Measurements from ENCODE around the gene SLC30A5. TPM values are rescaled to one million over a fixed set of nuclear protein-coding genes. Genes with fewer than 3 reads are reported as not detected.
"Not testable (repeated sequence)": the region's sequence is repeated elsewhere in the genome, so short reads cannot be mapped to it uniquely, and the experiment has no call there.

Gene SLC30A5
- total RNA-seq, 1 experiment from 2014 or later: 85.6 TPM

- DNase-seq (ENCODE audit: low read depth): no peak
Measured at GRCh38 chr5:69105996-69106906, 12.4 kb downstream of the SLC30A5 start.

- DNase-seq (ENCODE audit: low read depth): not testable (repeated sequence)
Measured at GRCh38 chr5:69108367-69108766, 14.6 kb downstream of the SLC30A5 start.

GRCh38 chr5:69113851-69114250, 20.0 kb downstream of the SLC30A5 start:
- no peak for DNase-seq (ENCODE audit: low read depth)

DNA sequence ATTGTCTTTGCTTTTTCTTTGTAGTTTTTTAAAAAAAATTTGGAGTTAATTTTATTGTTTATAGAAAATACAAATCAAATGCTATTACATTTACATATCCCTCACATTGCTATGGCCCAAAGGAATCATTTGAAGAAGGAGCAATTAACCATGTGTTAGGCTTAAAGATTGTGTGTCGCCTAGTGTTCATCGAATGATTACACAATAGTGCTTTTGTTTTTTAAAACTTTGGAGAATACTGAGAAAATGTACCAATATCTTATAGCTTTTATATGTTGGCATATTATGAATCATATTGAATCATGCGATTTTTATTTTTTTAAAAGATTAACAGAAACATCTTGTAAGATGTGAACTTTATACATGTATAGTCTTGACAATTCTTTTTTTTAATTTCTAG, 21.7 kb downstream of the SLC30A5 start:
- no peak for DNase-seq (ENCODE audit: low read depth)

DNA sequence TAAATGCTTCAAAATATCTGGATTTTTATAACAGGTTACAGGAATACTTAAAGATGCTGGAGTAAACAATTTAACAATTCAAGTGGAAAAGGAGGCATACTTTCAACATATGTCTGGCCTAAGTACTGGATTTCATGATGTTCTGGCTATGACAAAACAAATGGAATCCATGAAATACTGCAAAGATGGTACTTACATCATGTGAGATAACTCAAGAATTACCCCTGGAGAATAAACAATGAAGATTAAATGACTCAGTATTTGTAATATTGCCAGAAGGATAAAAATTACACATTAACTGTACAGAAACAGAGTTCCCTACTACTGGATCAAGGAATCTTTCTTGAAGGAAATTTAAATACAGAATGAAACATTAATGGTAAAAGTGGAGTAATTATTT, 35.6 kb downstream of the SLC30A5 start:
- peak; percentile 62 for DNase-seq (ENCODE audit: low read depth)

DNA sequence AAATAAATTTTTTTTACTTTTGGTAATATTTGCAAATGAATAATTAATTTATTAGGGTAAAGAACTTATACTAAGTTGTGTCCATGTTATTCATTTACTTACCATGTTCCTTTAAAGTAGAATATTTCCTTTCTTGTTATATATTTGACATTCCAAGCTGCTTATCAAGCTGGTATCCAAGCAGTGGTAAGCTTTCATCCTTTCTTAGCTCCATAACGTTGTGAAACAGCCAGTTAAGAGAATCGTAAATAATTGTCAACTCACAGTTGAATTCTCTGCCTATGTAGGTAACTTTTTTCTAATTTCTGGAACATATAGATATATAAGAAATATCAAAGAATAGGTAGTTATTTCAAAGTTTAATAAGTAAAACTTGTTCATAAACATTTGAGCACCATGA, 36.4 kb downstream of the SLC30A5 start:
- no peak for DNase-seq (ENCODE audit: low read depth)

DNA sequence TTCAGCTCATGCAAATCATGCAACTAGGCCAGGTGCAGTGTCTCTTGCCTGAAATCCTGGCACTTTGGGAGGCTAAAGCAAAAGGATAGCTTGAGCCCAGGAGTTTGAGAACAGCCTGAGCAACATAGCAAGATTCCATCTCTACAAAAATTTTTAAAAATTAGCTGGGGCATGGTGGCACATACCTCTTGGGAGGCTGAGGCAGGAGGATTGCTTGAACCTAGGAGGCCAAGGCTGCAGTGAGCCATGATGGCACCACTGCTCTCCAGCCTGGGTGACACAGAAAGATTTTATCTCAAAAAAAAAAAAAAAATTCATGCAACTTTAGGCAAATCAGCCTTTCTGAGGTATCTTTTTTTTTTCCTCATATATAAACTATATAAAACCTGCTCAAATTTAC, 37.5 kb downstream of the SLC30A5 start:
- DNase-seq (ENCODE audit: low read depth): no peak

GRCh38 chr5:69134126-69134525, 40.3 kb downstream of the SLC30A5 start:
- no peak for DNase-seq (ENCODE audit: low read depth)

DNA sequence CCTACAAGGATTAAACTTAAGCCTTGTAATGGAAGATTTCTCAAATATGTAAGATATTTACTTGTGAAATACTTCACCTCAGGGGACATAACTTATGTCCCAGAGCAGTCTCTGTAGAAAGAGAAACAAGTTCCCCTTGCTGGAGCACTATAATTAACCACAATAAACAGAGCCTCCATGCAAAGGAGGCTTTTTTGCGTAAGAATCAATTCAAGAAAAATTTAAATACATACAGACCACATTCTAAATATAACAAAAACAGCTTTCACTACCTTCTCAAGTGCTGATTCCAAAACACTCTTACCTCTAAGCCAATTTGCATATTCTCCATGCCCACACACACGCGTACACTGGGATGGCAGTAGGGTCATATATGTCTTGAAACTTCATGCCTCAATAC, 42.5 kb downstream of the SLC30A5 start:
- no peak for DNase-seq (ENCODE audit: low read depth)

DNA sequence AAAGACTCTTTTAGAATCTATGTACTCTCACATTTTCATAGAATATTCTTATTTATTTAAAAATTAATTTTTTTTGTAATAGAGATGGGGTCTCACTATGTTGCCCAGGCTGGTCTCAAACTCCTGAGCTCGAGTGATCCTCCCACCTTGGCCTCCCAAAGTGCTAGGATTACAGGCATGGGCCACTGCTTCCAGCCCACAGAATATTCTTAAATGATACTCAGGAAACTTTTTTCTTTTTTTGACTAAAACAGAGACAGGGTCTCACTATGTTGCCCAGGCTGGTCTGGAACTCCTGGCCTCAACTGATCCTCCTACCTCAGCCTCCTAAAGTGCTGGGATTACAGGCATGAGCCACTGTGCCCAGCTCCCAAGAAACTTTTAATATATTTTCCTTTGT, 43.4 kb downstream of the SLC30A5 start:
- DNase-seq (ENCODE audit: low read depth): not testable (repeated sequence)

DNA sequence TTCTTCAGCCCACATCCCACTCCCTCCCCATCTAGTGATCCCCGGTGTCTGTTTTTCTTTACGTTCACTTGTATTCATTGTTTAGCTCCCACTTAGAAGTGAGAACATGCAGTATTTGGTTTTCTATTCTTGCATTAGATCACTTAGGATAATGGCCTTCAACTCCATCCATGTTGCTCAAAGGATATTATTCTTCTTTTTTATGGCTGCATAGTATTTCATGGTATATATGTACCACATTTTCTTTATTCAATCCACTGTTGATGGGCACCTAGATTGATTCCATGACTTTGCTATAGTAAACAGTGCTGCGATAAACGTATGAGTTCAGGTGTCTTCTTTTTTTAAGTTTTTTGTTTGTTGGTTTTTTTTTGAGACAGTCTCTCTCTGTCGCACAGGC, 44.0 kb downstream of the SLC30A5 start:
- no peak for DNase-seq (ENCODE audit: low read depth)

DNA sequence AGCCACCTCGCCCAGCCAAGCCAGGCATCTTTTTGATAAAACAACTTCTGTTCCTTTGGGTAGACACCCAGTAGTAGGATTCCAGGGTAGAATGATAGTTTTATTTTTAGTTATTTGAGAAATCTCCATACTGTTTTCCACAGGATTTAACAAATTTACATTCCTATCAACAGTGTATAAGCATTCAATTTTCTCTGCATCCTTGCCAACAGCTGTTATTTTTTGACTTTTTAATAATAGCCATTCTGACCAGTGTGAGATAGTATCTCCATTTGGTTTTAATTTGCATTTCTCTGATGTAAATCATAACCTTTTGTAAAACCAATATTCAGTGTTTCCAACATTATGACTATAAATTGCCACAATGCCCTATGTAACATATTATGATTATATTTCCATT, 45.0 kb downstream of the SLC30A5 start:
- no peak for DNase-seq (ENCODE audit: low read depth)

- not testable (repeated sequence) for DNase-seq (ENCODE audit: low read depth)
Measured at GRCh38 chr5:69140239-69140638, 46.4 kb downstream of the SLC30A5 start.

GRCh38 chr5:69140827-69141226, 47.0 kb downstream of the SLC30A5 start:
- no peak for DNase-seq (ENCODE audit: low read depth)

DNA sequence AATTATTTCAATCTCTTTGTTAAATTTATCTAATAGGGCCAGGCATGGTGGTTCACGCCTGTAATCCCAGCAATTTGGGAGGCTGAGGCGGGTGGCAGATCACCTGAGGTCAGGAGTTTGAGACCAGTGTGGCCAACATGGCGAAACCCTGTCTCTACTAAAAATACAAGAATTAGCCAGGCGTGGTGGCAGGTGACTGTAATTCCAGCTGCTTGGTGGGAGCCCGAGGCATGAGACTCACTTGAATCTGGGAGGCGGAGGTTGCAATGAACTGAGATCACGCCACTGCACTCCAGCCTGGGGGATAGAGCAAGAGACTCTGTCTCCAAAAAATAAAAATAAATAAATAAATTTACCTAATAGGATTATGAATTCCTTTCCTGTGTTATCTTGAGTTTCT, 54.8 kb downstream of the SLC30A5 start:
- DNase-seq (ENCODE audit: low read depth): not testable (repeated sequence)

- DNase-seq (ENCODE audit: low read depth): no peak
Measured at GRCh38 chr5:69148981-69149675, 55.3 kb downstream of the SLC30A5 start.

DNA sequence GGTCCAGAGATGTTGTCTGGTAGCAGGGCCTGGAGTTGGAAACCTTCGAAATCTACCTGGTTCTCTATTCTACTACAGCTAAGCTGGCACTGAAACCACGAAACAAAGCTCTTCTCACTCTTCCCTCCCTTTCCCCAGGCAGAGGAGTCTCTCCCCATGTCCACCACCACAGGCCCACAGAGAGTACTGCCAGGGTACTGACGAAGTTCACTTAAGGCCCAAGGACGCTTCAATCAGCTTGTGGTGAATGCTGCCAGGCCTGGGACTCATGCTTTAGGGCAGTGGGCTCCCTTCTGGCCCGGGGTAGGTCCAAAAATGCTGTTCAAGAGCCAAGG, 55.8 kb downstream of the SLC30A5 start:
- no peak for DNase-seq (ENCODE audit: low read depth)

DNA sequence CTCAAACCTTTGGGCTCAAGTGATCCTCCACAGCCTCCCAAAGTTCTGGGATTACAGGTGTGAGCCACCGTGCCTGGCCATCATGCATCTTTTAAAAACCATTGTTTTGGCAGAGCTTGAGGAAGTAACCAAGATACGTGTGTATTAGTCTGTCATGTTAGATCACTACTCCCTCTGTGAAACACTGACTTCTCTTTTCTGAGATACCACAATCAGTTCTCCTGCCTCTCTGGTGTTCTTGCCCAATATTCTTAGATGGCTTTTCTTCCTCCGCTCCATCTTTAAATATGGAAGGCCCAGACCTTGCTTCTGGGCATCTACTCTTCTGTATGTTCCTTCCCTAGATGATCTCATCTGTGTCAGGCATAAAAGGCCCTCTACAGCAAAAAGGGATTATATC, 58.9 kb downstream of the SLC30A5 start:
- no peak for DNase-seq (ENCODE audit: low read depth)

- DNase-seq (ENCODE audit: low read depth): no peak
Measured at GRCh38 chr5:69156456-69156855, 62.6 kb downstream of the SLC30A5 start.

DNA sequence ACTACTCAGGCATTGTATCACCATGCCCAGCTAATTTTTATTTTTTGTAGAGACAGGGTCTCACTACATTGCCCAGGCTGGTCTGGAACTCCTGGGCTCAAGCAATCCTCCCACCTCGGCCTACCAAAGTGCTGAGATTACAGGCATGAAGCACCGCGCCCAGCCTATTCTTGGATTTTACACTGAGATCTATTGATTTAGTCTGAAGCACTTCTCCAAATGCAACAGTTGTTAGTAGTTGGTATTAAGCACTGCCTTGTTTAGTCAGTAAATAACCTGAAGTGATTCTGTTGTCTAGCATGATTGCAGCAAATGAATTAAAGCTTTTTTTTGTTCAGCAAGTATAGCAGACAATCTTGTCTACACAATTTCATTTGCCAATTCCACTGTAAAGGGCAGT, 64.2 kb downstream of the SLC30A5 start:
- no peak for DNase-seq (ENCODE audit: low read depth)

DNA sequence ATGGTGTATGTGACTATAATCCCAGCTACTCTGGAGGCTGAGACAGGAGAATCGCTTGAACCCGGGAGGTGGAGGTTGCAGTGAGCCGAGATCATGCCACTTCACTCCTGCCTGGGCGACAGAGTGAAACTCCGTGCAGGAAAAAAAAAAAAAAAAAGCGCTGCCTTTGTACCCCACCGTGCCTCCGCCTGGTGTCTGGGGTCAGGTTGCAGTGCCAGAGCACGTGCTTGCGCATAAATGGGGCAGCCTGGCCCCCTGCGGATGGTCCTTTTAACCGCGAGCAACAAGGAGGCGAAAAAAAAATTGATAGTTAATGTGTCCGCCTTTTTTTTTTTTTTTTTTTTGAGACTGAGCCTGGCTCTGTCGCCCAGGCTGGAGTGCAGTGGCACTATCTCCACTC, 66.8 kb downstream of the SLC30A5 start:
- no peak for DNase-seq (ENCODE audit: low read depth)

- DNase-seq (ENCODE audit: low read depth): peak; percentile 98
Measured at GRCh38 chr5:69166686-69167492, 73.1 kb downstream of the SLC30A5 start, which contains the start of gene CCNB1. Gene CCNB1, plus strand, starts transcription at chr5:69167150. Its CDS starts 113 bp downstream, at chr5:69167263.

Measured in M059J (cell line).